Neural progenitor cell (in vitro differentiated cells): ENCODE data around the gene KDM2B. TPM values are rescaled to one million over a fixed set of nuclear protein-coding genes. Genes with fewer than 3 reads are reported as not detected.

ENCODE experiments used
- DNase-seq: peaks from one replicate; pipeline ENCODE4 v3.0.0-alpha.2; 2016; ENCODE audit warnings: low spot score
- H2AFZ ChIP-seq: fragments of 200-600 bp; sonication (generic); replicated peaks from 2 replicates; pipeline ENCODE4 v1.6.1; 2016; ENCODE audit warnings: antibody characterized with exemption
- H3F3A ChIP-seq: fragments of 200-600 bp; sonication (generic); 2 replicates; pipeline ENCODE4 v1.6.1; 2016; ENCODE audit warnings: antibody characterized with exemption, low read depth
- H3K27ac ChIP-seq: fragments of 200-600 bp; sonication (generic); 2 replicates; pipeline ENCODE4 v1.5.1; 2016; ENCODE audit warnings: mild to moderate bottlenecking
- H3K27me3 ChIP-seq: fragments of 200-600 bp; sonication (generic); 2 replicates; pipeline ENCODE4 v1.6.1; 2016; ENCODE audit warnings: mild to moderate bottlenecking, moderate library complexity
- H3K36me3 ChIP-seq: fragments of 200-600 bp; sonication (generic); 2 replicates; pipeline ENCODE4 v1.5.1; 2016
- H3K4me1 ChIP-seq: fragments of 200-600 bp; sonication (generic); 2 replicates; pipeline ENCODE4 v1.6.1; 2016; ENCODE audit warnings: mixed run types
- H3K4me2 ChIP-seq: fragments of 200-600 bp; sonication (generic); 2 replicates; pipeline ENCODE4 v1.6.1; 2016
- H3K4me3 ChIP-seq: fragments of 200-600 bp; sonication (generic); 2 replicates; pipeline ENCODE4 v1.5.1; 2016
- H3K79me2 ChIP-seq: fragments of 200-600 bp; sonication (generic); 2 replicates; pipeline ENCODE4 v1.6.1; 2016; ENCODE audit warnings: low read depth
- H3K9ac ChIP-seq: fragments of 200-600 bp; sonication (generic); 2 replicates; pipeline ENCODE4 v1.6.1; 2016
- H3K9me3 ChIP-seq: fragments of 200-600 bp; sonication (generic); 2 replicates; pipeline ENCODE4 v1.5.1; 2016; ENCODE audit warnings: low read depth
- H4K20me1 ChIP-seq: fragments of 200-600 bp; sonication (generic); 2 replicates; pipeline ENCODE4 v1.6.1; 2016; ENCODE audit warnings: low read depth
- H3K27ac Mint-ChIP-seq: 3 replicates; pipeline ENCODE4 v1.8.0; 2021; ENCODE audit warnings: mixed read lengths
- H3K27me3 Mint-ChIP-seq: 2 replicates; pipeline ENCODE4 v1.8.0; 2022; ENCODE audit warnings: low read depth, mild to moderate bottlenecking, inconsistent platforms, moderate library complexity, mixed read lengths; ENCODE audit not compliant: insufficient read depth
- H3K36me3 Mint-ChIP-seq: 3 replicates; pipeline ENCODE4 v1.8.0; 2021; ENCODE audit warnings: mixed read lengths
- H3K4me1 Mint-ChIP-seq: 3 replicates; pipeline ENCODE4 v1.8.0; 2021; ENCODE audit warnings: mixed read lengths
- H3K4me3 Mint-ChIP-seq: 3 replicates; pipeline ENCODE4 v1.8.0; 2021; ENCODE audit warnings: mild to moderate bottlenecking, moderate library complexity, mixed read lengths
- H3K9me3 Mint-ChIP-seq: 3 replicates; pipeline ENCODE4 v1.8.0; 2020; ENCODE audit warnings: mixed read lengths
- CTCF ChIP-seq: fragments of 200-600 bp; sonication (generic); IDR thresholded peaks from 2 replicates; pipeline ENCODE4 v1.5.1; 2017; ENCODE audit warnings: antibody characterized with exemption, mild to moderate bottlenecking
- EZH2 ChIP-seq: fragments of 200-600 bp; sonication (generic); IDR thresholded peaks from 2 replicates; pipeline ENCODE4 v1.6.1; 2017; ENCODE audit warnings: antibody characterized with exemption, mild to moderate bottlenecking, moderate library complexity
- EZH2phosphoT487 ChIP-seq: fragments of 200-600 bp; sonication (generic); IDR thresholded peaks from 2 replicates; pipeline ENCODE4 v1.6.1; 2017; ENCODE audit warnings: antibody characterized with exemption
- total RNA-seq: library from RNA; depleted of rRNA; stranded (reverse); fragments of >200 nt; gene quantifications from 2 replicates; pipeline ENCODE4 v1.2.3, GENCODE V29; 2015; ENCODE audit warnings: low replicate concordance

KDM2B gene
- total RNA-seq, 1 donor from 2014 or later = 85.3 TPM

DNA sequence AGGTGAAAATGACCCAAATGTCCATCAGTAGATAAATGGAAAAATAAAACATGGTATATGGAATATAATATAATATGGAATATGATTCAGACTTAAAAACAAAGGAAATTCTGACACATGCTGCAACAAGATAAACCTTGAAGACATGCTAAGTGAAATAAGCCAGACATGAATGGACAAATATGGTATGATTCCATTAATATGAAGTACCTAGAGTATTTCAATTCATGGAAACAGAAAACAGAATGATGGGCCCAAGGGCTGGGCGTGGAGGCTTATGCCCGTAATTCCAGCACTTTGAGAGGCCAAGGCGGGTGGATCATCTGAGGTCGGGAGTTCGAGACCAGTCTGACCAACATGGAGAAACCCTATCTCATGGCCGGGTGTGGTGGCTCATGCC is 22.8 kb upstream of the KDM2B start:
- Mint-ChIP-seq H3K4me1 (peaks cover 6% of the 10 kb centered on the region), H3K4me3 (no peak overlapping the region), H3K36me3 (peaks cover 2% of the 10 kb centered on the region), H3K9me3 (peaks cover 1% of the 10 kb centered on the region), H3K27me3 (peaks cover 8% of the 10 kb centered on the region), H3K27ac (no peak overlapping the region)
- Histone ChIP-seq H2AFZ (no peak overlapping the region), H3K27me3 (no peaks in the 10 kb centered on the region), H3K4me1 (no peaks in the 10 kb centered on the region), H3F3A (peaks cover 10% of the 10 kb centered on the region), H3K79me2 (no peaks in the 10 kb centered on the region), H3K4me3 (no peak overlapping the region), H3K9ac (no peak overlapping the region), H3K27ac (no peak overlapping the region), H3K9me3 (no peaks in the 10 kb centered on the region), H3K4me2 (no peak overlapping the region), H4K20me1 (no peaks in the 10 kb centered on the region), H3K36me3 (no peaks in the 10 kb centered on the region)
- TF ChIP-seq EZH2 (no peak), EZH2phosphoT487 (no peak), CTCF (no peak)
- no peak for DNase-seq

GRCh38 chr12:121602766-121603165 is 21.9 kb upstream of the KDM2B start:
- no peaks in the 10 kb centered on the region for H3K36me3 Mint-ChIP-seq
- H3F3A ChIP-seq = peaks cover 12% of the 10 kb centered on the region
- no peak overlapping the region for H3K4me3 ChIP-seq
- no peak overlapping the region for H3K4me3 Mint-ChIP-seq
- no peaks in the 10 kb centered on the region for H3K36me3 ChIP-seq
- peaks cover 7% of the 10 kb centered on the region for H3K4me1 Mint-ChIP-seq
- H3K9me3 ChIP-seq = no peaks in the 10 kb centered on the region
- H3K27me3 Mint-ChIP-seq = peaks cover 8% of the 10 kb centered on the region
- H2AFZ ChIP-seq = no peak overlapping the region
- H3K27ac ChIP-seq = no peak overlapping the region
- no peaks in the 10 kb centered on the region for H3K79me2 ChIP-seq
- no peak overlapping the region for H3K4me2 ChIP-seq
- TF ChIP-seq EZH2 = no peak
- TF ChIP-seq CTCF = no peak
- TF ChIP-seq EZH2phosphoT487 = no peak
- DNase-seq = no peak
- H3K9me3 Mint-ChIP-seq = no peaks in the 10 kb centered on the region
- no peak overlapping the region for H3K27ac Mint-ChIP-seq
- H3K9ac ChIP-seq = no peak overlapping the region
- no peaks in the 10 kb centered on the region for H3K27me3 ChIP-seq
- H3K4me1 ChIP-seq = no peaks in the 10 kb centered on the region
- H4K20me1 ChIP-seq = no peaks in the 10 kb centered on the region

- Histone ChIP-seq H3K9me3 (no peaks in the 10 kb centered on the region), H3K36me3 (no peaks in the 10 kb centered on the region), H3K4me2 (no peak overlapping the region), H3K9ac (no peak overlapping the region), H3K4me1 (no peaks in the 10 kb centered on the region), H3K4me3 (no peak overlapping the region), H3K79me2 (no peaks in the 10 kb centered on the region), H4K20me1 (no peaks in the 10 kb centered on the region), H2AFZ (no peak overlapping the region), H3K27me3 (no peaks in the 10 kb centered on the region), H3F3A (peaks cover 12% of the 10 kb centered on the region), H3K27ac (no peak overlapping the region)
- no peak overlapping the region for H3K4me3 Mint-ChIP-seq
- DNase-seq = no peak
- no peak overlapping the region for H3K27ac Mint-ChIP-seq
- peaks cover 8% of the 10 kb centered on the region for H3K27me3 Mint-ChIP-seq
- H3K36me3 Mint-ChIP-seq = peaks cover 4% of the 10 kb centered on the region
- no peaks in the 10 kb centered on the region for H3K9me3 Mint-ChIP-seq
- peaks cover 7% of the 10 kb centered on the region for H3K4me1 Mint-ChIP-seq
- TF ChIP-seq EZH2phosphoT487 = no peak
- no peak for TF ChIP-seq EZH2
- no peak for TF ChIP-seq CTCF
Observed at GRCh38 chr12:121600702-121601336, 20.0 kb upstream of the KDM2B start.
